Calu3 (cell line): Measurements from ENCODE around the gene CALD1. TPM values are rescaled to one million over a fixed set of nuclear protein-coding genes. Genes with fewer than 3 reads are reported as not detected.

Source experiments
- BruUV-seq: library from RNA; stranded (reverse); fragments of 400-500 nt; replicated peaks from 2 replicates; lab custom pipeline; 2021; lab: Mats Ljungman, UMichigan
- CTCF ChIA-PET: fragments of 300-600 bp; sonication (Branson Sonifier 250); formaldehyde crosslinking; loops from one replicate; lab custom pipeline; 2022; ENCODE audit warnings: antibody characterized with exemption; lab: Charles Lee
- DNase-seq: peaks from one replicate; pipeline ENCODE4 v3.0.0; 2022
- H3K27ac Mint-ChIP-seq: one replicate; pipeline ENCODE4 v1.8.0; 2022; ENCODE audit warnings: mixed read lengths; ENCODE audit not compliant: unreplicated experiment
- H3K27me3 Mint-ChIP-seq: one replicate; pipeline ENCODE4 v1.8.0; 2022; ENCODE audit warnings: mixed read lengths; ENCODE audit not compliant: unreplicated experiment
- H3K36me3 Mint-ChIP-seq: one replicate; pipeline ENCODE4 v1.8.0; 2022; ENCODE audit warnings: mild to moderate bottlenecking, moderate library complexity, mixed read lengths; ENCODE audit not compliant: insufficient read depth, unreplicated experiment
- H3K4me1 Mint-ChIP-seq: one replicate; pipeline ENCODE4 v1.8.0; 2022; ENCODE audit warnings: mild to moderate bottlenecking, low read depth, mixed read lengths; ENCODE audit not compliant: unreplicated experiment
- H3K4me3 Mint-ChIP-seq: one replicate; pipeline ENCODE4 v1.8.0; 2022; ENCODE audit warnings: mild to moderate bottlenecking, low read depth, moderate library complexity, mixed read lengths; ENCODE audit not compliant: unreplicated experiment
- H3K9me3 Mint-ChIP-seq: one replicate; pipeline ENCODE4 v1.8.0; 2022; ENCODE audit warnings: low read depth, mixed read lengths; ENCODE audit not compliant: unreplicated experiment
- CTCF ChIP-seq: fragments of 200-600 bp; IDR thresholded peaks from one replicate; pipeline ENCODE4 v1.8.0; 2022; ENCODE audit warnings: antibody characterized with exemption; ENCODE audit not compliant: unreplicated experiment
- intact Hi-C: fragments of 100-400 bp; cut with micrococcal nuclease; formaldehyde crosslinking; loops from one replicate; pipeline ENCODE4 v1.10.0; 2022; ENCODE audit not compliant: unreplicated experiment
- total RNA-seq: library from RNA; stranded (reverse); gene quantifications from 2 replicates; pipeline ENCODE4 v1.2.3, GENCODE V29; 2022

The CALD1 gene
- total RNA-seq, 1 experiment from 2014 or later, result 9.3 TPM

- no peak for TF ChIP-seq CTCF
- no TSS peak for BruUV-seq
- DNase-seq, result no peak
- Mint-ChIP-seq H3K9me3 (no peaks in the 10 kb centered on the region), H3K4me1 (peaks cover 16% of the 10 kb centered on the region), H3K27me3 (no peaks in the 10 kb centered on the region), H3K4me3 (no peak overlapping the region), H3K27ac (no peak overlapping the region), H3K36me3 (no peaks in the 10 kb centered on the region)
- CTCF ChIA-PET, result interaction anchor here (0.7 kb wide), 1 partner anchor 367 kb away, joined by 6 read pairs; no protein-coding TSS in a partner anchor
- intact Hi-C loops, result no loop called here
Observed at GRCh38 chr7:134910214-134910890, 130.9 kb downstream of the CALD1 start.

GRCh38 chr7:134910968-134911367 is 131.5 kb downstream of the CALD1 start:
- H3K27me3 Mint-ChIP-seq, result no peaks in the 10 kb centered on the region
- no peaks in the 10 kb centered on the region for H3K36me3 Mint-ChIP-seq
- no peak overlapping the region for H3K27ac Mint-ChIP-seq
- H3K4me3 Mint-ChIP-seq, result no peak overlapping the region
- no peak for TF ChIP-seq CTCF
- CTCF ChIA-PET, result interaction anchor here (0.7 kb wide), 1 partner anchor 367 kb away, joined by 6 read pairs; no protein-coding TSS in a partner anchor
- DNase-seq, result no peak
- peaks cover 16% of the 10 kb centered on the region for H3K4me1 Mint-ChIP-seq
- H3K9me3 Mint-ChIP-seq, result no peaks in the 10 kb centered on the region
- intact Hi-C loops, result no loop called here
- no TSS peak for BruUV-seq

GRCh38 chr7:134916171-134916883 is 136.9 kb downstream of the CALD1 start:
- H3K27ac Mint-ChIP-seq, result no peak overlapping the region
- CTCF ChIA-PET, result no interaction called here

GRCh38 chr7:134919240-134919641 is 139.8 kb downstream of the CALD1 start:
- CTCF ChIA-PET, result no interaction called here
- no peaks in the 10 kb centered on the region for H3K36me3 Mint-ChIP-seq

More at GRCh38 chr7:134916171-134916883, 136.9 kb downstream of the CALD1 start:
- H3K4me1 Mint-ChIP-seq, result peaks cover 2% of the 10 kb centered on the region
- H3K36me3 Mint-ChIP-seq, result no peaks in the 10 kb centered on the region
- DNase-seq, result no peak
- BruUV-seq, result no TSS peak
- TF ChIP-seq CTCF, result no peak
- no peaks in the 10 kb centered on the region for H3K9me3 Mint-ChIP-seq
- H3K27me3 Mint-ChIP-seq, result no peaks in the 10 kb centered on the region
- intact Hi-C loops, result no loop called here
- no peak overlapping the region for H3K4me3 Mint-ChIP-seq

More at GRCh38 chr7:134919240-134919641, 139.8 kb downstream of the CALD1 start:
- intact Hi-C loops, result no loop called here
- no peaks in the 10 kb centered on the region for H3K4me1 Mint-ChIP-seq
- TF ChIP-seq CTCF, result no peak
- no peak overlapping the region for H3K4me3 Mint-ChIP-seq
- H3K27ac Mint-ChIP-seq, result no peak overlapping the region
- DNase-seq, result no peak
- H3K9me3 Mint-ChIP-seq, result no peaks in the 10 kb centered on the region
- H3K27me3 Mint-ChIP-seq, result no peaks in the 10 kb centered on the region
- BruUV-seq, result no TSS peak
